NCI-H510A treated with DMSO at 0.1 percent for 48 hours (cell line): Measurements from ENCODE around the gene PTF1A.

Source experiments
- DNase-seq: peaks from one replicate; lab custom pipeline; 2025; lab: John Stamatoyannopoulos, UW

PTF1A gene, protein sequence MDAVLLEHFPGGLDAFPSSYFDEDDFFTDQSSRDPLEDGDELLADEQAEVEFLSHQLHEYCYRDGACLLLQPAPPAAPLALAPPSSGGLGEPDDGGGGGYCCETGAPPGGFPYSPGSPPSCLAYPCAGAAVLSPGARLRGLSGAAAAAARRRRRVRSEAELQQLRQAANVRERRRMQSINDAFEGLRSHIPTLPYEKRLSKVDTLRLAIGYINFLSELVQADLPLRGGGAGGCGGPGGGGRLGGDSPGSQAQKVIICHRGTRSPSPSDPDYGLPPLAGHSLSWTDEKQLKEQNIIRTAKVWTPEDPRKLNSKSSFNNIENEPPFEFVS

DNA sequence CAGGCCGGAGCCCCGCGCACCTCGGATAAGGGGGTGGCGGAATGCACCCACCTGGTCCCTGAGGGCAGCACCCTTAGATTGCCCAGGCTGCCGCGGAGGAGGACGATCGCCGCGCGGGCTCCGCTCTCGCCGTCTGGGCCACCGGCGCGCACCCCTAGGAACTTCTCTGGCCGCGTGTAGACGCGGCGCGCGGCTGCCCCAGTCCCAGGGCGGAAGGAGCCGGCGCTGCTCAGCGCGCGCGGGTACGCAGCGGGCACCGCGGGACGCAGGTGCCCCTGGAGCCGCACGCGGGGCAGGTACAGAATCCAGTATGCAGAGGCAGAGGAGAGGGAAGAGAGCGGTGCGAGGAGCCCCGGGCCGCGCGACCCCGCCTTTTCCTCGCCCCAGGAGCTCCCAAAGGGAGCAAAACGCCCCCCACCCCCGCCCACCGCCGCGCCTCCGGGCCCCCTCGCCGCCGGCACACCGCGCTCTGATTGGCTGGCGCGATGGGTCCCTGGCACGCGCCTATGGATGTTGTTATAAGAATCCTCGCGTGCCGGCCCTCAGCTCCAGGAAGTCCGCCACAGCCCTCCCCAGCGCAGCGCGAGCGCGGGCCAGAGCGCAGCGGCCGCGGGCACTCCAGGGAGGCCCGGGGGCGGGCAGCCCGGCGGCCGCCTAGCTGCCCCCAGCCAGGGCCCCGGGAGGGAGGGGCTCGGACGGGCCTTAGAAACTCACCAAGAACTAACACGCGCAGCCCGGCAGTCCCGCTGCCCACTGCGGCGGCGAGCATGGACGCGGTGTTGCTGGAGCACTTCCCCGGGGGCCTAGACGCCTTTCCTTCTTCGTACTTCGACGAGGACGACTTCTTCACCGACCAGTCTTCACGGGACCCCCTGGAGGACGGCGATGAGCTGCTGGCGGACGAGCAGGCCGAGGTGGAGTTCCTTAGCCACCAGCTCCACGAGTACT lies at the start of gene PTF1A:
TSS of gene PTF1A (plus strand) at position 549 of the 948 bp plus-strand sequence. CDS start at position 768, 219 bp downstream.
- DNase-seq = no peak

DNA sequence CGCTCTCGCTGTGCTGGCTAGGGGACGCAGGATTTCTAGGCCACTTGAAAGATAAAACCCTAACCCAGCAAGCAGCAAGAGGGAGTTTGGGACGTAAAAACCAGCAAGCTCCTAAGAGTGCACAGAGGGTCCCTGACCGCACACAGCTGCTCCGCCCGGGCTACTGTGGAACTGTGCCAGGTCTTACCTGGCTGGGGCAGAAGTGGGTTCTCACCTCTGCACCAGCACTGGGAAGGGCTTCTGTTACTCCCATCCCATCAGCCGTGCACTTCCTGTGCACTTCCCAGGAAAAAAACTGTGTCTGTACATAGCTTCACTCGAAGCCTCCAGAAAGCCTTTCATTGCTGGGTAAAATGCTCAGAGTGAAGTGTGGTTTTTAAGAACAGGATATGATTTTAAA lies 45.9 kb upstream of the PTF1A start:
- no peak for DNase-seq

DNA sequence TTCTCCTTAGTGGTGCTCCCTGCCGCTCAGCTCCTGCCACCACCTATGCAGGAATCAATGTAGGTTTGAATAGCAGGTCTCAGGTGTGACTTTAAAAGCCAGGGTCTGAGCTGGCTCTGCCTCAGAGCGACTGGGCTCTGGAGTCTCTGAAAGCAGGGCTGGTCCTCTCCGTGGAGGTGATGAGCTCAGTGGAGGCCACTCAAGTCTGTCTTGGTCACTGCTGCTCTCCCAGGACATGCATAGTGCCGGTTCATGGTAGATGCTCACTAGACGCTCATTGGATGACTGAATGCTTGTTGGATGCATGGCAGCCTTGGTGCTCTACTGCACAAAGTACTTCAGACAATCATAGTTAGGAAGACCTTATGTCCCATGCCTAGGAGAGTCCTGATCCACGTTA lies 45.1 kb upstream of the PTF1A start:
- no peak for DNase-seq

DNA sequence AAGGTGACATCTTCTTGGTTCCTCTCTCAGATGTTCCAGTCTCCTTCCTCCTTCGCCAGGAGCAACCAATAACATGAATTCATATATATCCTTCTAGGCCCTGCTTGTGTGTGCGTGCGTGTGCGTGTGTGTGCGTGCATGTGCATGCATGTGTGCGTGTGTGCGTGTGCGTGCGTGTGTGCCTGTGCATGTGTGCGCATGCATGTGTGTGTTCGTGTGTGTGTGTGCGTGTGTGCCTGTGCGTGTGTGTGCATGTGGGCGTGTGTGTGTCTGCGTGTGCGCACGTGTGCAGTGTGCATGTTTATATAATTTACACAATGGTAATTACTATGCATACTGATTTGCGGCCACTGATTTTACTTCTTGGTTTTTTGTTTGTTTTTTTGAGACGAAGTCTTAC lies 43.9 kb upstream of the PTF1A start:
- DNase-seq = no peak

DNA sequence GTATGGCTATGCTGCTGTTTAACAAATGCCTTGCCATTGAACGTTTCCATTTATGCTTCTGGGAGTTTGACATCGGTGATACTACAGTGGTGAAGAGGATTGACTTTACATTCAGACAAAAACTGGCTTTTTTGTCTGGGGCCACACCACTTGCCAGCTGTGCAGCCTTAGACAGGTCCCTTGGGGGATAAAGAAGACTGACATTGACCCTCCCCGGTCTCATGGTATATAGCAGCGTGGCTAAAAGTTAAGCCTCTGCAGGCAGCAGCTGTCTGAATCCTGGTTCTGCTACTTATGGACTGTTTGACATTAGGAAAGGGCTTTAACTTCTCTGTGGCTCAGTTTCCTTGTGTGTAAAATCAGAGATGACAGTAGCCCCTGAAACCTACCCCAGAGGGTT lies 42.0 kb upstream of the PTF1A start:
- DNase-seq = no peak

DNA sequence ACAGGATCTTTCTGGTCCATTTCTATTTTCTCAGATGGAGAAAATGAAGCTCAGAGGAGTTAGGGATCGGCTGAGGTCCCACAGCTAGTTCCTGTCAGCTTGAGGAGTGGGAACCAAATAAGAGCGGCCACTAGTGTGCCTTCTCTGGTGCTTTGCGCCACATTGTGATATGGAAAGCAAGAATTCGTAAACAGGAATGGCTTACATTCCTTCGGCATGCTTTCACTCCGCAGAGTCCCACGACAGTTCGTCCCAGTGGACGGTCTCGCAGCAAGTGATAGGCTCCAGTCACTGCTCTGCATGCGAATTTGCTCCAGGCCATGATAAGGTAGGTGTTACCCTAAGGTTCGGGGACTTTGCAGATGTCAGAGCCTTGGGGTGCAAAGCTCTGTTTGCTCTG lies 41.5 kb upstream of the PTF1A start:
- no peak for DNase-seq

DNA sequence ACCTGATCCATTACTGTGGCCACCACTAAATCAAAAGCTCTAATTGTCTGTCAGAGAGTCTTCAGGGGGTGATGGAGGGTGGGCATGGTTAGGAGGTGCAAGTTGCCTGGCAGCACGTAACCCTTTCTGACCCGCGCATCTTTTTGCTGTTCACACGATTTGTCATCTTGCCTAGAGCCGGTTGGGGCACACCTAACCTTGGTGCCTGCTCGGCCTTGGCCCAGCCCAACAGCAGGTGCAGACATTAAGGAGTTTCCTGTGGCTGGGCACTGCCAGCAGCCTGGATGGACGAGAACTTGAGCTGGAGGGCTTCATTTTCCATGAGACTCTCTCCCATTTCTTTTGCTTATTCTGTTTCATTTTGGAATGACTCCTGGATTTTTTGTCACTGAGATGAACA lies 41.0 kb upstream of the PTF1A start:
- DNase-seq = no peak

DNA sequence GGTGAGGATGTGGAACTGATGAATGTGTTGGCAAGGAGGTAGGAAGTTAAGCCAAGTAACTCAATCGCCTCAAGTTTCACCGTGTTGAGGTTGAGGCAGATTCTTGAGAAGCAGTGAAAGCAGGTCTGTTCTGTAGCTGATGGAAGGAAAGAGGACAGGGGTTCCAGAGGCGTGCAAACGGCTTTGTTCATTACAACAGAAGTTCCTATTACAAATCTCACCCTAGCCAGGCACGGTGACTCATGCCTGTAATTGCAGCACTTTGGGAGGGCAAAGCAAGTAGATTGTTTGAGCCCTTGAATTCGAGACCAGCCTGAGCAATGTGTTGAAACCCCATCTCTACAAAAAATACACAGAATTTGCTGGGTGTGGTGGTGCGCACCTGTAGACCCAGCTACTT lies 36.9 kb upstream of the PTF1A start:
- no peak for DNase-seq

DNA sequence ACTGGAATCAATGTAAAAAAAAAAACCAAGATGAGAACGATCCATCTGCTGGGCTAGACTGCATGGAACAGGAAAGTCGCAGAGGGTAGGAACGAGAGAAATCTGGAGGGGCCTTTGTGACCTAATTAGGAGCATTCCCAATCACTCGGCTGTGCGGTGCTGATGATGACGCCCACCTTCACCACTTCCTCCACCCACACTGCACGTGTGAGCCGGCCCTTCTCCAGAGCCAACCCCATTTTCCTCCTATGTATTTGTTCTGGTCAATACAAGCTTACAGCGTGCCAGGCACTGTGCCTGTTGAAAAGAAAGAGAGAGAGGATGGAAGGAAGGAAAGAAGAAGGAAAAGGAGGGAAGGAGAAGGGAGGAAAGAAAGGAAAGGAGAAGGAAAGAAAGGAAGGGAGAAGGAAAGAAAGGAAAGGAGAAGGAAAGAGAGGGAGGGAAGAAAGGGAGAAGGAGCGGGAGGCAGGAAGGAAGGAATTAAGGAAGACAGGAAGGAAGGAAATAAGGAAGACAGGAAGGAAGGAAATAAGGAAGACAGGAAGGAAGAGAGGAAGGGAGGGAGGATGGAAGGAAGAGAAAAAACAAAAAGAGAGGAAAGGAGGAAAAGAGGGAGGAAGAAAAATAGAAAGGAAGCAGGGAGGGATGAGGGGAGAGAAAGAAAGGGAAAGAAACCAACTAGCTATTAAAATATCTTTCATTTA lies 35.5 kb upstream of the PTF1A start:
- DNase-seq = no peak

DNA sequence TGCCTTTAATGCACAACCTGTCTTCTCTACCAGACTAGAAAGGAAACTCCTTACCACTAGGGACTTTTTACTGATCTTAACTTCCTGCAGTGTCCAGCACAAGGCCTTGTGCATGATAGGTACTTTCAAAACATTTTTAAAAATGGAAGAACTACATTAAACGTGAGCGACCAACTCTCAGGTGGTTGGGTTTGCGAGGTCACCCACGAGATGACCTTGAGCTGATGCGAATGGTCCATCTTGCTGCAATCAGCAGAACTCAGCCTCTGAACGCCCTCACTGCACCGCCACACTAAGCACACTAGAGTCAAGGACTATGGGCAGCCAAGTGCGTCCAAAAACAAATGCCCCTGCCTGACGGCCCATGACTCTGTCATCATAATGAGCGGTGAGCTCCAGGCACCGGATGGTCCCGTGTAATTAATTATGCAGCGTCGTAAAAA lies 34.9 kb upstream of the PTF1A start:
- no peak for DNase-seq

DNA sequence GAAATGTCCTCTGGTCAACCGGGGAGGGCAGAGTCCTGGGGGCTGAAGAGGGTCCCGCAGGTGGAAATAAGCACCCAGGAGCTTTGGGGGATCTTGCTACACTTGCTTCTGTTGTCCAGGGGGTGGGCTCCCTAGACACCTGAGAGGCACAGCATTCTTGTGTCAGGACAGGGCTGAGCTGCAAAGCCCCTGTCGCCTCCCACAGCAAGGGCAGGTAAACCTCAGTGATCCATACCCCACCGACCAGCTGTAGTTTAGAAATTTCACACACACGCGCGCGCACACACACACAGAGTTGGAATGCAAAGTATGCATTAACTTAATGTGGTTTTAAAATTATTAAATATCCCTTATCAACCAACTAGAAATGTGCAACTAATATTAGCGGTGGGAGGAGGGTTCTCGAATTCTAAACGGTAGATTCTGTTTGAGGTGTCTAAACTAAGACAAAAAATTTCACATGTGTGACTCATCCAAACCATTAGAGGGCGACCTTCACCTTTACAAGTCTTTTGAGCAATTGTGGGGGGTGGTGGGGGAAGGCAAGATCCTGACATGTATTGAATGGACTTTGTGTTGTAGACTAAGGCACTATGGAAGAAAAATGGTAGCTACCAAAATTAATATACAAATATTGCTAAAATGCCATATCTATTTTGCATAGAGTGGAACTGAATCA lies 34.3 kb upstream of the PTF1A start:
- peak; percentile 4 for DNase-seq

DNA sequence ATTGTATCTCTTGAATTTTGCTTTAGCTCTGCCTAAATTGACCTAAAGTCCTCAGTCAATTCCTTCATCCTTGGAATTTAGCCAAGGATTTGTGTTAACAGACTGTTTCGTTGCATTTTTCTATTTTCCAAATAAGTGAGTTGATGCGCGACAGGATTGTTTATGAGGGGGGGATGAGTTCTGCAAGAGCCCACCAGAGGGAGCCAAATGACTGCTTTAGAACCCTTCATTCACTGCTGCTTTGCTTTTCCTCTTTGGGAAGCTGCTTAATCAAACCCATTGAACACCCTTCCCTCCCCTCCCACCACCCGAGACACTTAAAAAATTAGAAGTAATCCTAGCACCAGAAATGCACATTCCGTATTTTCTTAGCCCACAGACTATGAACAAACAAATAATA lies 33.7 kb upstream of the PTF1A start:
- DNase-seq = peak; percentile 54

DNA sequence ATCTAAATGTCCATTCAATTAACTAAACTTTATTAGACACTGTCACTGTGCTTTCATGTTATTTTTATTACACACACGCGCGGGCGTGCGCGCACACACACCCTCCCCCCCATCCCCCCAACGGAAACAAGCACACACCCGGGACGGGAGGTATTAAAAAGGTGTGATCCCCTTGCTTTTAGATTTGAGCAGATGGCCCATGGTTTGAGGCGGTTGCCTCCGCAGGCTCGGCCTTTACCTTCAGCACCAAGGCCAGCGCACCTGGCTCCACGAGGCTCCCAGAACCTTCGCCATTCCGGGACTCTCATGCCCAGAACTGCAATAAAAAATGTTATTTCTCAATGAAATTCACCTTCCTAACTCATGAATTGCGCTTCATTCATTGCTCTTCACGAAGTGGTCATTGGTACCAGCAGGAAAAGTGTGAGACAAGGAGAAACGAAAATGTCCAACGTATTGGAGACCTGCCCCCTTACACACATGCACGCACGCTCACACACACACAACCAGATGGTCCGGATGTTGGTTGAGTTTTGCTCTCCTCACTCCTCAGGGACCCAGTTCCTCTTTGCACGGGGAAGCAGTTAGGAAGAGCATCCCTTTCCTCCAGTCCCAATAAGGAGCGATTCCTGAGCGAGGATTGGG lies 20.8 kb upstream of the PTF1A start:
- DNase-seq = no peak

DNA sequence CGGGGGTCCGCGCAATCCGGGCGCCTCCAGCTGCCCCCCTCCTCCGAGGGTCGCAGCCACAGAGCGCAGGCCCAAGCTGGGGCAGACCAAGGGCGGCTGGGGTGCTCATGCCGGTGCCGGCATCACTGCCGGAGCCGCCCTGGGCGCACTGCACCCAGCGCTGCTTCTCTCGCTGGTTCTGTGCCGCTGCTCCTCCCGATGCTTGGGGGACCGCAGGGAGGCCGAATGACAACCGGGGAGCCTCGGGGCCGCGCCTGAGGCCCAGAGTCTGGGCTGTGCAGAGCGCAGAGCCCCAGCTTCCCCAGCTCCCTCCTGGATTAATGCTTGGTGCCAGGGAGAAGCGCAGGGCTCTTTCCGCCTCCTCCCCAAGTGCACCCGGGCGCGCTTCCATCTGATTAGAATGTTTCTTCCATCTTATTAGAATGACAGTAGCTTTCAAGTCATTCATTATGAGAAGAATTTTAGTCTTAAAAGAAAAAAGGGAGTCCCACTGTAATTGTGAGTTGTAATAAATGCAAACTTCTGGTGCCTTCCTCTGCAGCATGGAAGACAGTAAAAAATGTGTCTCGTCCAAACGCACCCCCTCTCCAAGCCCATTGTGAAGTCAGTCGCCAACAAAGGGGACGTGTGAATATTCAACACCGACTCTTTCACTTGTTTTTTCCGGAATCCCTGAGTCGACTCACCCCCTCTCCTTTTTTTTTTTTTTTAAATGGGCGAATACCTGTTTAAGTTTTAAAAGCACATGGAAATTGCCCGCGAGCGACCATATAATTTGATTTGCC lies 19.5 kb upstream of the PTF1A start:
- no peak for DNase-seq

DNA sequence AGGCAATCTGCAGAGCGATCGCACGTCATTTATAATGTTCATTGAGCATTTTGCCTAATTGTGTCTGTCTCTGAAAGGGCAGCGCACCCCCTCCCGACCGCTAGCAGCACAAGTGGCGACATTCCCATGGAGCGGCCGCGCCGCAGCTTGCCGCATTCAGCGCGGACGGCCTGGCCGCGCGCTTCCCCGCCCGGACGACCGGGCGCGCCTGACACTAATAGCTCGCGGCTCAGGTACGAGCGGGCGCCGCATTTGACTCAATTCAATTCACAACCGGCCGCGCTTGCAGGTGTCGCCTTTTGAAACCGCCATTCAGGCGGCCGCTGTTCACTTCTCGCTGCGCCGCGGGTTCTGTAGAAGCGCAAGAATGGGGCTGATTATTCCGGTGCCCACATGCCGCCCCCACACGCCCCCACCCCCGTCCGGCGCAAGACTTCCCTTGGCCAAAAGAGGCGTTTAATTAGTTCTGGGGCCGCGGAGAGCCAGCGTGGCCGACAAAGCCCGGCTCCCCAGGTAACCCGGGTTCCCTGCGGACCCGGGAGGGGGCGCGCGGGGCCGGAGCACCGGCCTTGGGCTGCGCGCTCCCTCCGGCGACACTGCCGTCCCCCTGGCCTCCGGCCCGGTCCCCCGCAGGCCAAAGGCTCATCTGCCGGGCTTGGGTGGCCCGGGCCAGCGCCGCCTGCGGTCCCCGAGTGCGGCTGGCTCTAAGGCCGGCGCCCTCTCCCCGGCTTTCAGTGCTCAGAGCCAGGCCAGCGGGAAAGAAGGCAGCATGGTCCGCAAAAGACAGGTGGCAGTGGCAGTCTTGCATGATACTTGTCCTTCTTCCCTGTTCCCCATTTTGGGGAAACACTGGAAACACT lies 18.7 kb upstream of the PTF1A start:
- no peak for DNase-seq

DNA sequence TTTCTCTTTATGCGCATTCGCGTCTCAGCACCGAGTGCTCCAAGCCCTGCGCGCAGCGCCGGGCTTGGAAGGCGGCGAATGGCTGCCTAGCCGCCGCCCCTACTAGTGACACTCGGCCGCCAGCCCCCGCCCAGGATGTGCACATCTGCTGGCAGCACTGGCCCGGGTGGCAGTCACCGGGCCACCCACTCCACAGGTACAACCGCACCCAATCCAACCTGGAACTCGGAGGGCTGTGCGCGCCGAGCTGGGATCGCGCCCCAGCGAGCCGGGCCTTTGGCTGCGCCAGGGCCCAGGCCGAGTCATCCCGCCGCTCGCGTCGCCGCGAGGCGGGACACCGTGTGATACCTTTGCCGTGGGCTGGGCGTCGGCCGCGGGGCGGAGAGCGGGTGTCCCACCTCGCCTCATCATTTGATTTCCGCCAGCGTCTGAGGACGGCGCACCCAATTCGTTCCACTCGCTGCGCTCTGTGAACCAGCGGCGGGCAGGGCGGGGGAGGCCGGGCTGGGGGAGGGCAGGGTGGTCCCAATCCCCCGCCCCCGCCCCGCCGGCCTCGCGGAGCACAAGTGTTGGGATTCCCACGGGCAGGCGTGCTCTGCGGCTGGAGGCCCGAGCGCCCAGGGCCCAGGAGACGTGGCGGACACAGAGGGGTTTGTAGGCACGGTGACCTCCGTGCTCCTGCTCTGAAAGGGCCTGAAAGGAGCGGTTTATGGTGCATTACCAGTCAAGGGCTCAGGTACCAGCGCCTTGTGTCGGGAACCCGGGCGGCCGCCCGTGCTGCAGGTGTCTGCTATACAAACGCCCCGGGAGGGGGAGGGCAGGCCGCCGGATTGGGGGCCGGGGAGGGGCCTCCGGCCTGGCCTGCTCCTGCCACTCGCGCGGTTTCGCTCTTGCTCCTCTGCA lies 17.8 kb upstream of the PTF1A start:
- DNase-seq = no peak

DNA sequence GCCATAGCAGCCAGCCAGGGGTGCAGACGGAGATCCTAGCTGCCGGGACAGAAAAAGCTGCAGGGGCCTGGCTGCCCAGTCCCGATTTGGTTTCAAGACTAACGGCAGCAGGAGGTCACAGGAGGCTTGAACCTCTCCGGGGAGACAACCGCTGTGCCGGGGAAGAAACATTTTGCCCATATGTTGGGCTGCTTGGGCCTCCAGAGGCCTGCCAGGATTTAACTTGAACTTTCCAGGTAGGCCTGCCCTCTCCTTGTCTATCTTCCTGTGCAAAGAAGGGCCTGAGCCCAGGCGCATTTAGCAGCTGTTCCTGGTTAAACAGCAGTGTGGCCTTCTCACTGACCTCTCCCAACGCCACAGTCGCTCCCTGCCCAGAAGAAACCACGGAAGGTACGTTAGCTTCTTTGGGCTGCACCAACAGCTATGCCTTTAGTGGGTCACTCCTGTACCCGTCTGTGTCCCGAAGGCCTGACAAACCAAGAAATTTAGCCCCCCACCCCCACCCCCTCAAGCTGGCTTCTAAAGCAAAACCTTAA lies 17.1 kb upstream of the PTF1A start:
- no peak for DNase-seq

DNA sequence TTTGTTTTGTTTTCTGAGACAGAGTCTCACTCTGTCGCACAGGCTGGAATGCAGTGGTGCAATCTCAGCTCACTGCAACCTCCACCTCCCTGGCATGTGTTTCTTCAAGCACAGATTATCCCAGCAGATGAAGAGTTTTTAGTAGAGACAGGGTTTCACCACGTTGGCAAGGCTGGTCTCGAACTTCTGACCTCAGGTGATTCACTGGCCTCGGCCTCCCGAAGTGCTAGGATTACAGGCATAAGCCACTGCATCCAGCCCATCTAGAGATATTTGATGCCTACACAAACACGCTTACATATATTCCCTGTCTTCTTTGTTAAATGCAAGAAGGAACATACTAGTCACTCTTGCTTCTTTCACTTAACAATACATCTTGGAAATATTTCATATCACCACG lies 5.9 kb upstream of the PTF1A start:
- DNase-seq = no peak
